Glomerular visceral epithelial cell (primary cell): ENCODE data around the gene BIVM.
"Not testable (repeated sequence)": the region's sequence is repeated elsewhere in the genome, so short reads cannot be mapped to it uniquely, and the experiment has no call there.

Source experiments
- DNase-seq: peaks from one replicate; pipeline ENCODE4 v3.0.0-alpha.2; 2016; ENCODE audit errors: extremely low spot score

The BIVM gene, protein sequence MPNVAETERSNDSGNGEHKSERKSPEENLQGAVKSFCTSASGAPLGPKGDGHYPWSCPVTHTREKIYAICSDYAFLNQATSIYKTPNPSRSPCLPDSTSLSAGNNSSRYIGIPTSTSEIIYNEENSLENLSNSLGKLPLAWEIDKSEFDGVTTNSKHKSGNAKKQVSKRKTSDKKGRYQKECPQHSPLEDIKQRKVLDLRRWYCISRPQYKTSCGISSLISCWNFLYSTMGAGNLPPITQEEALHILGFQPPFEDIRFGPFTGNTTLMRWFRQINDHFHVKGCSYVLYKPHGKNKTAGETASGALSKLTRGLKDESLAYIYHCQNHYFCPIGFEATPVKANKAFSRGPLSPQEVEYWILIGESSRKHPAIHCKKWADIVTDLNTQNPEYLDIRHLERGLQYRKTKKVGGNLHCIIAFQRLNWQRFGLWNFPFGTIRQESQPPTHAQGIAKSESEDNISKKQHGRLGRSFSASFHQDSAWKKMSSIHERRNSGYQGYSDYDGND

GRCh38 chr13:102798581-102799425 is at the start of gene BIVM, which contains the start of gene POGLUT2:
Gene BIVM, plus strand, starts transcription at chr13:102799119. Its CDS starts 8,149 bp downstream, at chr13:102807268.
Gene POGLUT2, minus strand, starts transcription at chr13:102798976. Its CDS starts 306 bp downstream, at chr13:102798670.
- DNase-seq = peak; percentile 92

DNA sequence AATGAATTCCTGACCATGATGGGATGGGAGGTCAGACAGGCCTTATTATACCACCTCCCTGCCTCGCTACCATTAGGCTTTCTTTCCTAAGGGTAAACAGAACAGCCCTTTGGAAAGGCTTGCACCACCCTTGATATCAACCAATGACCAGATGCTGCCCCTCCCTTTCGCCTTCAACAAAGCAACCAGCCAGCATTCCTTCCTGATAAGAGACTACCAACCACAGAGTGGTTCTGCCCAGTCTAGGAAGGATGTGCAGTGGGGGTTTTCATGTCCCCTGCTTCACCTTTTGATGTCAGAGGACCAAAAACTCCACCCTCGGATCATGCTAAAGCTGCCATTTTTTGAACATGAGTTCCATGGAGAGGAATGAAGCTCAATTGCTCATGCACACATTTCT is 47.0 kb upstream of the BIVM start:
- DNase-seq = no peak

GRCh38 chr13:102757006-102757405 is 41.9 kb upstream of the BIVM start:
- no peak for DNase-seq

GRCh38 chr13:102758842-102759241 is 40.1 kb upstream of the BIVM start:
- no peak for DNase-seq

DNA sequence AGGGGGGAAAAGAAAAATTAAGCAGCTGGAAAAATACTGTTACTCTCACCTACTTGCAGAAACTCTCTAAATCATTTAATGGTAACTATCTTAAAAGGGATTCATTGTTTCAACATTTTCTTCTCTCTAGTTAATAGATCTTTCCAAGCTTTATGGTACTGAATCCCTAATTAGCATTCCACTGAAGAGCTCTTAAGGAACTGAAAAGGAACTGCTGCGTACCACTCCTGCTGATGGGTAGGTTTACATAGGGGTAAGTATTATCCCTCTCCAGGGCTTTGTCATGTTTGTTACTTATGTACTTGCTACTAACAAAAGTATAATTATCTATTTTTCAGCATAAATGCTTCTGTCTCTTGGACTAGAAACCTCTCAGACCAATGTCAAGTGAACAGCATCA is 37.8 kb upstream of the BIVM start:
- DNase-seq = no peak

DNA sequence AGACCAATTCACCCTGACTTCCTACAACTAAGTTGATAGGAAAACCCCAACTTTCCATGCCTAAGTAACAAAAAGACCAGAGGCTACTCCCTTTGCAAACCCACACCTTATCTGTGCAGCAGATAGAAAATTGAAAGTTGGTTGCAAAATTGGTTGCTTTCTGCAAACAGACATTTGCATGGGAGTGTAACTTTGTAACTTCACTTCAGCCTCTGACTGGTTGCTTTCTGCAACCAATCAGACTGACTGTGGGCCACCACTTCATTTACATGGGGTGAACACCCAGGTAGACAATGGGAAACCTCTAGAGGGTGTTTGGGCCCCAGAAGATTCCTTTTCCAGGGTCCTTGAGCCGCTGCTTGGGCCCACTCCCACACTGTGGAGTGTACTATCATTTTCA is 35.2 kb upstream of the BIVM start:
- DNase-seq = no peak

DNA sequence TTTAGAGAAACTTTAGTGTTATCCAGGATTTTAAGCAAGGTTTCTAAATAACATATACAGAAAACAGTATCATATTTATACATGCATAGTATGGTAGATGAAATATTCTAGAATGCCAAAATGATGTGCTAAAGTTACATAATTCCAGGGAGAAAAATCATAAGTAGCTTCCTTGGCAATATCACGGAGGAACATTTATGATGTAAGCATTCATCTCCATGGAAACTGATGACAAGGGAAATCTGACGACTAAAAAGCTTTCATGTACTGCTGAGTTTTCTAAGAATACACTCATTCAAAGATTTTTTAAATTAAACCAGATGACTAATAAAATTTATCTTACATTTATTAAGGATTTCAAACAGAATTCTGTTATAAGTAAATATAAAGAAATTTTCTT is 30.0 kb upstream of the BIVM start:
- no peak for DNase-seq

DNA sequence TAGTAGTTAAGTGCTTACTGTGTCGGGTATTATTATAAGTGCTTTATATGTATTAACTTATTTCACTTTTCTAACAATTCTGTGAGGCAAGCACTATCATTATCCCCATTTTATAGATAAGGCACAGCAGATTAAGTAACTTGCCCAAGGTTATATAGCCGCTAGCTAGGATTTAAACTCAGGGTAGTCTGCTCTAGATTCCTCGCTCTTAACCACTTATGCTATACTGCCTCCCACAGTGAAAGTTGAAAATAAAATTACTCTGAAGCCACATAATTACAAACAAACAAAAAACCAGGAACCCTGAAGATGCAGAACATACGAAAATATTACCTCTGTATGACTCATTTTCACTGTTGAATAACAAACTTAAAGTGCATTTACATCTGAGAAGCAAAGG is 29.2 kb upstream of the BIVM start:
- no peak for DNase-seq

DNA sequence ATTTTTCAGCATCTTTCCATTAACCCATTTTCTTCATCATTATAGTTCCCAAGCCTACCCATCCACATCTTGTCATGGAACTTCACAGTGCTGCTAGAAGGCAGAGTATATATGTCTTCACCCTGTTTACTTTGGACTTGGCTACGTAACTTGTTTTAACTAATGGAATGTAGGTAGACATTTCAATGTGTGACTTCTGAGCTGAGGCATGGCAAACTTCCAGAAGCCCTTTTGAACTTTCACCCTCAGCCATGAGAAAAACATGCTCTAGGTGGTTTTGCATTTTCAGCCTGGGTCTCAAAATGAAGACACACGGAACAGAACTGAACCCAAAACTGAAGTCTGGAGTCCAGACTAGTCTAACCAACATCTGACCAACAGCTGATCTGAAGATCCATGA is 28.5 kb upstream of the BIVM start:
- DNase-seq = no peak

DNA sequence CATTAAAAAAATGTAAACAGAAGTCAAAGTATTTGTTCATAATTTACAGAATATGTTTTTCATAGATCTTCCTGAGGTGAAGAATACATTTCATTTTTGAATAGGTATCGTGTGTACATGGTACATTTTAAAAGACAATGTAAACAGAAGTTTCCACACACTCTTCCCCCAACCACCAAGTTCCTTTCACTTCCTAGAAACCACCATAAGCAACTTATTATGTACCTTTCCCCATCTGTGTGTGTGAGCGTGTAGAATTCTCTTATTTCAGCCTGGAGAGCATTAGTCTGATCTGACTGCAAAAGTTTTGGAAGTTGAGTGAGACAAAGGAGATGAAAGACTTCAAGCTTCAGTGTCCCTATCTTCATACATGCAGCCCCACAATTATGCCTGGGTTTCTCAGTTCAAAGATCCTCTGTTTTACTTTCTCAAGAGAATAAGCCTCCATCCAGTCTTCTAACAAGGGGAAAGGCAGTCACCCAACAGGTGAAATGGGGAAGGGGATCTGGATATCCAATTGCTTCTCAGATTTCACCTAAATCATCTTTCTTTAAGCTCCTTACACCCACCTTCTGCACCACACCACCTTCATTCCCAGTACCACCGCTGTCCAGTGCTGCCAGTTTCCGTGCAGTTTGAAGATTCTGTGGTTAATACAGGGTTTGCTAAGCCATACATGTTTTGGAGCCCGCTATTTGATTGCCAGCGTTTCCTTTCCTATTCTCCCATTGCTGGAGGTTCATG is 27.4 kb upstream of the BIVM start:
- no peak for DNase-seq

- no peak for DNase-seq
Measured at GRCh38 chr13:102772042-102772425, 26.9 kb upstream of the BIVM start.

GRCh38 chr13:102773441-102774213 is 25.3 kb upstream of the BIVM start, which contains the start of gene TEX30:
Gene TEX30, minus strand, starts transcription at chr13:102773786. Its CDS starts 3,760 bp downstream, at chr13:102770026.
- DNase-seq = peak; percentile 91

DNA sequence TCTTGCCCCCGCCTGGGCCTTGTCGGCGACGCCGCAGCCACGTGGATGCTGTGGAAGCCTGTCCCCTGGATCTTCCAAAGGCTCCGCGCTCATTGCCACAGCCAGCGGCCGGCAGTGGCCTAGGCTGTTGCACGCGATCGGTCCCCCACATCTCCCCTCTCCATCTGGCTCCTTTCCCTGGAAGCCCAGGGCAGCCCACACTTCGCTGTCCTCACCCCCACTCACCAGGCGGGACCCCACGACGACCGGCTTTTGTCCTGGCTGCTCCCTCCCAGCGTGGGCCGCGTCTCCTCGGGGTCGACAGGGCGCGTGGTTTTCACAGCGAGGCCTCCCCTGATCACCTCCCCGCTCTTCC is 24.7 kb upstream of the BIVM start:
- no peak for DNase-seq

DNA sequence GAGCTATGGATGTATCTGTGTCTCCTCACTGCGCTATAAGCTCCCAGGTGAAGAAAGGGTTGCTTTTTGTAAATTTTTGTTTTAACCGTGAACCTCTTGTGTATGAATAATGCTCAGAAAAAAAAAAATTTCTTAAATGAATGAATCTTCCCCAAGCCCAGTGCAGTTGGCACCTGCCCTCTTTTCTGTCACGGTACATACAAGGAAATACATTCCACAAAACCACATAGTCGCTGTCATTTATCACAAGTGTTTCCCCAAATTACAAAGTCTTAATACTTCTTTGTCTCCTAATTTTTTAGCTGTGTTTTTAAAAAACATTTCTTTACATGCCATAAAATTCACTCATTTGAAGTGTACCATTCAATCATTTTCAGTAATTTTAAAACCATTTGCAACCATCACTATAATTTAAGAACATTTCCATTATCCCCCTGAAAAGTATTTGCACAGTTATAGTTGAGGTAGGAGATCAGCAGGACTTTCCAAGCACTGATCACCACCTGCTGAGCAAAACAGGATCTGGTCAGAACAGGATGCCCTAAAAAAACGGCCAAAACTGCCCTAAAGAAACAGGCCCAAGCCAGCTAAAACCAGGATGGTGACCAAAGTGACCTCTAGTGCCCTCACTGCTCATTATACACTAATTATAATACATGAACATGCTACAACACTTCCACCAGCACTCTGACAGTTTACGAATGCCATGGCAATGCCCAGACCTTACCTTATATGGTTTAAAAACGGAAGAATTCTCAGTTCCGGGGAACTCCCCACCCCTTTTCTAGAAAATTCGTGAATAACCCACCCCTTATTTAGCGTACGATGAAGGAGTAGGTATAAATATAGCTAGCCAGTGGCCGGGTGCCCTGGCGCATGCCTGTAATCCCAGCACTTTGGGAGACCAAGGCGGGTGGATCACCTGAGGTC is 24.1 kb upstream of the BIVM start:
- no peak for DNase-seq

- no peak for DNase-seq
Measured at GRCh38 chr13:102776271-102776670, 22.6 kb upstream of the BIVM start.

DNA sequence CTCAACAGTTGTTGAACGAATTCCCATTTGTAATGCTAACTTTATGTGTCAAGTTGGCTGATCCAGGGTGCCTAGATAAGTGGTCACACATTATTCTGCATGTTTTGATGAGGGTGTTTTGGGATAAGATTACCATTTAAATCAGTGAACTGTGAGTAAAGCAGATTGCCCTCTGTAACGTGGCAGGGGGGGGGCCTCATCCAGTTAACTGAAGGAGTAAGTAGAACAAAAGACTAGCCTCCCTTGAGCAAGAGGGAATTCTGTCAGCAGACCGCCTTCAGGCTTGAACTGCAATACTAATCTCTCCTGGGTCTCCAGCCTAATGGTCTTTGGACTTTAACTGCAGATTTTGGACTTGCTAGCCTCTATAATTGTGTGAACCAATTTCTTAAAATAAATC is 21.2 kb upstream of the BIVM start:
- no peak for DNase-seq

GRCh38 chr13:102779436-102780159 is 19.3 kb upstream of the BIVM start:
- DNase-seq = no peak

GRCh38 chr13:102780656-102781055 is 18.3 kb upstream of the BIVM start:
- DNase-seq = not testable (repeated sequence)

DNA sequence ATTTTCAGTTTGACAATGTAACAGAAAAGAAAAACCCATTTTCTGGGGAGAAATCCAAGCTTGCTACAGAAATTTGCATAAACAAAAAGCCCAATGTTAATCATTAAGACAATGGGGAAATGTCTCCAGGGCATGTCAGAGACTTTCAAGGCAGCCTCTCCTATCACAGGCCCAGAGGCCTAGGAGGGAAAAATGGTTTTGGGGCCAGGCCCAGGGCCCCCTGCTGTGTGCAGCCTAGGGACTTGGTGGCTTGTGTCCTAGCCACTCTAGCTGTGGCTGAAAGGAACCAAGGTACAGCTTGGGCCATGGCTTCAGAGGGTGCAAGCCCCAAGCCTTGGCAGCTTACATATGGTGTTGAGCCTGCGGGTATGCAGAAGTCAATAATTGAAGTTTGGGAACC is 17.3 kb upstream of the BIVM start:
- no peak for DNase-seq
